ENCODE results near the gene FCAMR.

Gene FCAMR

DNA sequence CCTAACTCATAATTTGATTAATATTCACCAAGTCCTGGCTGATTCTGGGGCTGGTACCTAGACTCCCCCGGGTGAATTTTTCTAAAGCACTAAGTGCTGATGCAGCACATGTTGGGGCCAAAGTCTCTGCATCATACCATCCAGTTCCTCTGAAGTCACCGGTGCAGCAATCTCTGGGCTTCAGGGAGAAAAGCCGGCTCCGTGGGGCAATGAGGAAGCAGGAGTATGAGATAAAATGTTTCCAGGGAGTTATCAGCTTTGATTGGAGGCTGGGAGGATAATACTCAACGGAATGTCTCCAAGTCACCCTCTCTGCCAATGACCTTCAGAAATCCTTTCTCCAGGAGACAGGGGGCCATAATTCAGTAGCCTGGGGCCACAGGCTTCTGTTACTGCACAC is 1.2 kb downstream of the FCAMR start:
- WGBS: 86% methylated on average over 5 of the region's 5 CpGs
- H3K18ac ChIP-seq (ENCODE audit: low read depth in 1 of 2, low read length in 2 of 2): no peak overlapping the region
- H3K27ac ChIP-seq (ENCODE audit: low read length, poor library complexity, severe bottlenecking): no peak overlapping the region
- no peak overlapping the region for H4K91ac ChIP-seq (ENCODE audit: low read length)
- DNase-seq: no peak
- no peak overlapping the region for H2AFZ ChIP-seq (ENCODE audit: low read depth, low read length)
- H3K9ac ChIP-seq (ENCODE audit: low read length): no peak overlapping the region
- no peak overlapping the region for H2AK5ac ChIP-seq (ENCODE audit: low read length, severe bottlenecking)
- no peak overlapping the region for H2BK120ac ChIP-seq (ENCODE audit: low read depth, low read length)
- H2BK15ac ChIP-seq (ENCODE audit: low read depth, poor library complexity, severe bottlenecking): no peak overlapping the region
- no peak overlapping the region for H3K4me2 ChIP-seq (ENCODE audit: low read length, poor library complexity, severe bottlenecking)
- H3K27me3 ChIP-seq (ENCODE audit: control insufficient read depth in 1 of 2, insufficient read depth in 1 of 2, low read length in 2 of 2): peaks cover 0 to 60% of the 10 kb centered on the region in 2 experiments
- no peaks in the 10 kb centered on the region for H3K9me3 ChIP-seq (ENCODE audit: control insufficient read depth, low read length)
- no peaks in the 10 kb centered on the region for H3K36me3 ChIP-seq (ENCODE audit: control insufficient read depth in 1 of 2, insufficient read depth in 2 of 2, low read depth in 1 of 2, low read length in 2 of 2)
- no peaks in the 10 kb centered on the region for H3K79me1 ChIP-seq (replicated peaks; ENCODE audit: low read length, poor library complexity, severe bottlenecking)
- no peak overlapping the region for H2BK12ac ChIP-seq (ENCODE audit: low read length in 2 of 2)
- H3K4ac ChIP-seq (ENCODE audit: low read depth in 1 of 2, low read length in 2 of 2): no peak overlapping the region
- H3K14ac ChIP-seq (ENCODE audit: low read length in 2 of 2): no peak overlapping the region
- no peak overlapping the region for H3K4me3 ChIP-seq (ENCODE audit: insufficient read depth in 1 of 2, low read depth in 1 of 2, low read length in 2 of 2)
- H2BK5ac ChIP-seq (ENCODE audit: low read depth, low read length, poor library complexity, severe bottlenecking): no peak overlapping the region
- no peak overlapping the region for H4K8ac ChIP-seq (ENCODE audit: low read length)
- no peak overlapping the region for H3K23ac ChIP-seq (ENCODE audit: low read length in 2 of 2)
- H3K4me1 ChIP-seq (ENCODE audit: control insufficient read depth, insufficient read depth, low read depth, low read length): peaks cover 7% of the 10 kb centered on the region

DNA sequence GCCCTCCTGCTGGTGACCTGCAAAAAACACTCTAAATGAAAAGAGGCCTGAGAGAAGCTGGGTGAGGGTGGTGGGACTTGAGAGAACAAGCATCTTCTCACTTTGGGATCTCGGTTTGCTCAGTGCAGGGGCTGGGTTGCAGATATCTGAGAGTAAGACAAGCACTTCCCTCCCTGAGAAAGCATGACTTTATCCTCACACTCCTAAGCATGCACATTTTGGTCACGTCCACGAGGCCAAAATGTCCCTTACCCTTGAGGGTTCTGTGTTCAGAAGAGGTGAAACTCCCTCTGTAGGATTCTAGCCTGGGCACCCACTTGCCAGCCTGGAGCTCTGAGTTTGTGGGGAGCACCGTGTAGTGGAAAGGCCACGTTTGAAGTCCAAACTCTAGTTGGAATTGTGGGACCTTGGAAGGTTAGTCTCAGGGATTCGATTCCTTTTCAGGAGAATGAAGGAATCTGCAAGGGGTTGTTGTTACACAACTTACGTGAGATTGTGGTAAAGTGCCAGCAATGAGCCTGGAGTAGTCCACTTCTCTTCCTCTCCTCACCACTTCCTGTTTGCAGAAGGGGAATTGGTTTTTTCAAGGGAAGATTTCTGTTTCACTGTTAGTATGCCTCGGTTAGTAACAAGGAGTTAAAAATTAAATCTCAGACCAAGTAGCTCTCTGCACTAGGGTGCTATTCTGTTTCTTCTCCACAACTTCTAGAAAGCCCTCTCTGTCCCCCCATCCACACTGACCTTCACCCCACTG is 3.0 kb downstream of the FCAMR start:
- WGBS: 66% methylated on average over 8 of the region's 8 CpGs
- H3K4me1 ChIP-seq (ENCODE audit: control insufficient read depth, insufficient read depth, low read depth, low read length): peaks cover 7% of the 10 kb centered on the region
- H4K91ac ChIP-seq (ENCODE audit: low read length): no peak overlapping the region
- H3K36me3 ChIP-seq (ENCODE audit: control insufficient read depth in 1 of 2, insufficient read depth in 2 of 2, low read depth in 1 of 2, low read length in 2 of 2): no peaks in the 10 kb centered on the region
- H3K4me2 ChIP-seq (ENCODE audit: low read length, poor library complexity, severe bottlenecking): no peak overlapping the region
- H3K9me3 ChIP-seq (ENCODE audit: control insufficient read depth, low read length): no peaks in the 10 kb centered on the region
- H3K9ac ChIP-seq (ENCODE audit: low read length): no peak overlapping the region
- H2BK12ac ChIP-seq (ENCODE audit: low read length in 2 of 2): no peak overlapping the region
- H3K27me3 ChIP-seq (ENCODE audit: control insufficient read depth in 1 of 2, insufficient read depth in 1 of 2, low read length in 2 of 2): peaks cover 0 to 48% of the 10 kb centered on the region in 2 experiments
- H3K27ac ChIP-seq (ENCODE audit: low read length, poor library complexity, severe bottlenecking): peak overlapping the region; percentile 11
- H4K8ac ChIP-seq (ENCODE audit: low read length): no peak overlapping the region
- H3K14ac ChIP-seq (ENCODE audit: low read length in 2 of 2): no peak overlapping the region
- no peak overlapping the region for H2AK5ac ChIP-seq (ENCODE audit: low read length, severe bottlenecking)
- peak; percentile 35 for DNase-seq
- no peak overlapping the region for H2BK120ac ChIP-seq (ENCODE audit: low read depth, low read length)
- H2AFZ ChIP-seq (ENCODE audit: low read depth, low read length): no peak overlapping the region
- H3K4ac ChIP-seq (ENCODE audit: low read depth in 1 of 2, low read length in 2 of 2): no peak overlapping the region
- H3K18ac ChIP-seq (ENCODE audit: low read depth in 1 of 2, low read length in 2 of 2): no peak overlapping the region
- H3K23ac ChIP-seq (ENCODE audit: low read length in 2 of 2): no peak overlapping the region
- no peak overlapping the region for H2BK5ac ChIP-seq (ENCODE audit: low read depth, low read length, poor library complexity, severe bottlenecking)
- H3K4me3 ChIP-seq (ENCODE audit: insufficient read depth in 1 of 2, low read depth in 1 of 2, low read length in 2 of 2): no peak overlapping the region
- H2BK15ac ChIP-seq (ENCODE audit: low read depth, poor library complexity, severe bottlenecking): no peak overlapping the region
- H3K79me1 ChIP-seq (replicated peaks; ENCODE audit: low read length, poor library complexity, severe bottlenecking): no peaks in the 10 kb centered on the region

DNA sequence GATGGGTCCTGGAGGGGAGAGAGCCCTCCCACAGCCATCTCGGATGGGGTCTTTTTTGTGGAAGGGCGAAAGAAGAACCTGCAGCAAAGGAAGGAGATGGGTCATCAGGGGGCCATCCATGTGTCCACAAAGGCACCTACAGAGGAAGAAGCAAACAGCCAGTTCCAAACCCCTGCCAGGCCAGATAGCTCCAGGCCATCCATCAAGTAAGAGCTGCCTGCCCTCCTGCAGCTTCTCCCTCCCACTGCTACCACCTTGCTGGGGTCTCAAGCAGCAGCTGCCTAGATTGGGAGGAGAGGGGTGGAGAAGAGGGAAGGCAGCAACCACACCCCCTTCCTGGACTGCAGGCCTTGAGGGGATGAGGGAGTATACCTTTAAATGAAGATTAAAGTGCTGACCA is 4.5 kb downstream of the FCAMR start:
- no peak overlapping the region for H3K4ac ChIP-seq (ENCODE audit: low read depth in 1 of 2, low read length in 2 of 2)
- peaks cover 0 to 41% of the 10 kb centered on the region in 2 experiments for H3K27me3 ChIP-seq (ENCODE audit: control insufficient read depth in 1 of 2, insufficient read depth in 1 of 2, low read length in 2 of 2)
- H2BK120ac ChIP-seq (ENCODE audit: low read depth, low read length): no peak overlapping the region
- no peaks in the 10 kb centered on the region for H3K79me1 ChIP-seq (replicated peaks; ENCODE audit: low read length, poor library complexity, severe bottlenecking)
- no peak overlapping the region for H3K14ac ChIP-seq (ENCODE audit: low read length in 2 of 2)
- H4K8ac ChIP-seq (ENCODE audit: low read length): no peak overlapping the region
- H3K4me1 ChIP-seq (ENCODE audit: control insufficient read depth, insufficient read depth, low read depth, low read length): peaks cover 8% of the 10 kb centered on the region
- no peak overlapping the region for H3K9ac ChIP-seq (ENCODE audit: low read length)
- H3K4me2 ChIP-seq (ENCODE audit: low read length, poor library complexity, severe bottlenecking): no peak overlapping the region
- no peak overlapping the region for H2BK12ac ChIP-seq (ENCODE audit: low read length in 2 of 2)
- H3K9me3 ChIP-seq (ENCODE audit: control insufficient read depth, low read length): no peaks in the 10 kb centered on the region
- no peak overlapping the region for H4K91ac ChIP-seq (ENCODE audit: low read length)
- no peaks in the 10 kb centered on the region for H3K36me3 ChIP-seq (ENCODE audit: control insufficient read depth in 1 of 2, insufficient read depth in 2 of 2, low read depth in 1 of 2, low read length in 2 of 2)
- DNase-seq: no peak
- no peak overlapping the region for H2BK15ac ChIP-seq (ENCODE audit: low read depth, poor library complexity, severe bottlenecking)
- H2BK5ac ChIP-seq (ENCODE audit: low read depth, low read length, poor library complexity, severe bottlenecking): no peak overlapping the region
- H2AFZ ChIP-seq (ENCODE audit: low read depth, low read length): no peak overlapping the region
- no peak overlapping the region for H3K23ac ChIP-seq (ENCODE audit: low read length in 2 of 2)
- no peak overlapping the region for H3K18ac ChIP-seq (ENCODE audit: low read depth in 1 of 2, low read length in 2 of 2)
- no peak overlapping the region for H2AK5ac ChIP-seq (ENCODE audit: low read length, severe bottlenecking)
- no peak overlapping the region for H3K4me3 ChIP-seq (ENCODE audit: insufficient read depth in 1 of 2, low read depth in 1 of 2, low read length in 2 of 2)
- no peak overlapping the region for H3K27ac ChIP-seq (ENCODE audit: low read length, poor library complexity, severe bottlenecking)
- 50% methylated on average over 1 of the region's 2 CpGs for WGBS

DNA sequence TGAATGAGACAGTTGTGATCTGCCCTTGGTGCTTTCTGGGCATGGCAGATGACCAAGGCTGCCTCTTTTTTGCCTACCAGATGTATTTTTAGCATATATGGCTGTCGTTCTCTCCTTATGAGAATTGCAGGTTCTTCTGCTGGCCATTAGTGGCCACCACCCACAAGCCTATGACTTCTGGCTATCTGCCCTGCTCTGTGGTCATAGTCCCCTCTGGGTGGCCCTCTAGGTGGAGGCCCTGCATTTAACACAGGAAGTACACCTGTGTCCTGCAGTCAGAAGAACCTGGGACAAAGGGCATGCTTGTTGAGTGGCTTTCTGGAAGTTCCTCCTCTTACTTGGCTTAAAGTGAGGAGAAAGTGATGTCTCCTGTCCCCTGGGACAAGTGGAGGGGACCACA is 6.5 kb downstream of the FCAMR start:
- peaks cover 0 to 39% of the 10 kb centered on the region in 2 experiments for H3K27me3 ChIP-seq (ENCODE audit: control insufficient read depth in 1 of 2, insufficient read depth in 1 of 2, low read length in 2 of 2)
- H2AFZ ChIP-seq (ENCODE audit: low read depth, low read length): no peak overlapping the region
- H3K23ac ChIP-seq (ENCODE audit: low read length in 2 of 2): no peak overlapping the region
- no peaks in the 10 kb centered on the region for H3K79me1 ChIP-seq (replicated peaks; ENCODE audit: low read length, poor library complexity, severe bottlenecking)
- no peak overlapping the region for H2BK120ac ChIP-seq (ENCODE audit: low read depth, low read length)
- WGBS: 80% methylated on average over 1 of the region's 1 CpG
- no peaks in the 10 kb centered on the region for H3K36me3 ChIP-seq (ENCODE audit: control insufficient read depth in 1 of 2, insufficient read depth in 2 of 2, low read depth in 1 of 2, low read length in 2 of 2)
- DNase-seq: no peak
- H3K9me3 ChIP-seq (ENCODE audit: control insufficient read depth, low read length): no peaks in the 10 kb centered on the region
- no peak overlapping the region for H2BK5ac ChIP-seq (ENCODE audit: low read depth, low read length, poor library complexity, severe bottlenecking)
- H2BK12ac ChIP-seq (ENCODE audit: low read length in 2 of 2): no peak overlapping the region
- H2BK15ac ChIP-seq (ENCODE audit: low read depth, poor library complexity, severe bottlenecking): no peak overlapping the region
- H3K4me3 ChIP-seq (ENCODE audit: insufficient read depth in 1 of 2, low read depth in 1 of 2, low read length in 2 of 2): no peak overlapping the region
- no peak overlapping the region for H2AK5ac ChIP-seq (ENCODE audit: low read length, severe bottlenecking)
- H3K27ac ChIP-seq (ENCODE audit: low read length, poor library complexity, severe bottlenecking): no peak overlapping the region
- no peak overlapping the region for H3K4ac ChIP-seq (ENCODE audit: low read depth in 1 of 2, low read length in 2 of 2)
- H3K18ac ChIP-seq (ENCODE audit: low read depth in 1 of 2, low read length in 2 of 2): no peak overlapping the region
- no peak overlapping the region for H4K8ac ChIP-seq (ENCODE audit: low read length)
- H4K91ac ChIP-seq (ENCODE audit: low read length): no peak overlapping the region
- no peak overlapping the region for H3K4me2 ChIP-seq (ENCODE audit: low read length, poor library complexity, severe bottlenecking)
- no peak overlapping the region for H3K14ac ChIP-seq (ENCODE audit: low read length in 2 of 2)
- peaks cover 7% of the 10 kb centered on the region for H3K4me1 ChIP-seq (ENCODE audit: control insufficient read depth, insufficient read depth, low read depth, low read length)
- H3K9ac ChIP-seq (ENCODE audit: low read length): no peak overlapping the region

All from mesenchymal stem cell (in vitro differentiated cells and primary cell).